HEK293T (cell line): ENCODE results near the gene SH2D3C.

ENCODE experiments used
- CTCF ChIA-PET: fragments of 350-600 bp; formaldehyde crosslinking; extraction: SDS; loops from one replicate; lab custom pipeline; 2021; ENCODE audit warnings: antibody characterized with exemption, inconsistent platforms; lab: Yijun Ruan, JAX
- POLR2A ChIA-PET: fragments of 350-600 bp; formaldehyde crosslinking; extraction: SDS; loops from one replicate; lab custom pipeline; 2020; ENCODE audit warnings: antibody characterized with exemption, inconsistent platforms; lab: Yijun Ruan, JAX
- DNase-seq: peaks from one replicate; pipeline ENCODE4 v3.0.0; 2012; ENCODE audit warnings: mixed read lengths; ENCODE audit errors: extremely low spot score
- ARNT ChIP-seq: fragments of 450-650 bp; IDR thresholded peaks from 2 replicates; pipeline ENCODE4 v1.6.1; 2017; ENCODE audit warnings: mild to moderate bottlenecking
- BHLHE40 ChIP-seq: fragments of 450-650 bp; IDR thresholded peaks from 2 replicates; pipeline ENCODE4 v1.6.1; 2016; ENCODE audit warnings: mild to moderate bottlenecking, moderate library complexity, borderline replicate concordance
- CTBP1 ChIP-seq: fragments of 450-650 bp; IDR thresholded peaks from 2 replicates; pipeline ENCODE4 v1.6.1; 2016; ENCODE audit warnings: borderline replicate concordance
- ELF4 ChIP-seq: fragments of 450-650 bp; IDR thresholded peaks from 2 replicates; pipeline ENCODE4 v1.6.1; 2017; ENCODE audit warnings: antibody characterized with exemption
- FOXA1 ChIP-seq: fragments of 450-650 bp; IDR thresholded peaks from 2 replicates; pipeline ENCODE4 v1.6.1; 2016; ENCODE audit warnings: mild to moderate bottlenecking
- FOXK2 ChIP-seq: fragments of 450-650 bp; IDR thresholded peaks from 2 replicates; pipeline ENCODE4 v1.6.1; 2016; ENCODE audit warnings: mild to moderate bottlenecking
- FOXM1 ChIP-seq: fragments of 450-650 bp; IDR thresholded peaks from 2 replicates; pipeline ENCODE4 v1.6.1; 2017; ENCODE audit warnings: mild to moderate bottlenecking, borderline replicate concordance
- HDGF ChIP-seq: fragments of 450-650 bp; IDR thresholded peaks from 2 replicates; pipeline ENCODE4 v1.6.1; 2017; ENCODE audit warnings: antibody characterized with exemption, borderline replicate concordance
- L3MBTL2 ChIP-seq: fragments of 450-650 bp; conservative IDR thresholded peaks from 2 replicates; pipeline ENCODE4 v1.6.1; 2016; ENCODE audit warnings: mild to moderate bottlenecking
- LEF1 ChIP-seq: fragments of 450-650 bp; IDR thresholded peaks from 2 replicates; pipeline ENCODE4 v1.6.1; 2017; ENCODE audit warnings: mild to moderate bottlenecking, borderline replicate concordance
- NFRKB ChIP-seq: fragments of 450-650 bp; IDR thresholded peaks from 2 replicates; pipeline ENCODE4 v1.6.1; 2016; ENCODE audit warnings: mild to moderate bottlenecking, moderate library complexity
- PKNOX1 ChIP-seq: fragments of 450-650 bp; IDR thresholded peaks from 2 replicates; pipeline ENCODE4 v1.6.1; 2016
- SP1 ChIP-seq: fragments of 450-650 bp; IDR thresholded peaks from 2 replicates; pipeline ENCODE4 v1.6.1; 2017
- SUZ12 ChIP-seq: fragments of 450-650 bp; IDR thresholded peaks from 2 replicates; pipeline ENCODE4 v1.6.1; 2016; ENCODE audit warnings: mild to moderate bottlenecking
- TARDBP ChIP-seq: fragments of 450-650 bp; IDR thresholded peaks from 2 replicates; pipeline ENCODE4 v1.6.1; 2016
- ZNF384 ChIP-seq: fragments of 450-650 bp; IDR thresholded peaks from 2 replicates; pipeline ENCODE4 v1.6.1; 2016

SH2D3C gene

GRCh38 chr9:127818574-127818973 lies 40.1 kb upstream of the SH2D3C start:
- CTCF ChIA-PET: no interaction called here

GRCh38 chr9:127817881-127818434 lies 39.5 kb upstream of the SH2D3C start:
- TF ChIP-seq FOXM1 (no peak), ARNT (no peak), FOXK2 (no peak), NFRKB (no peak), LEF1 (no peak), FOXA1 (no peak), TARDBP (no peak), CTBP1 (no peak), L3MBTL2 (no peak), SP1 (no peak), SUZ12 (no peak), BHLHE40 (no peak)
- DNase-seq: no peak
- ChIA-PET POLR2A (interaction anchor here (1.1 kb wide), 1 partner anchor 17 kb away, joined by 4 read pairs; no protein-coding TSS in a partner anchor), CTCF (interaction anchor here (0.6 kb wide), 1 partner anchor 51 kb away, joined by 3 read pairs; no protein-coding TSS in a partner anchor)

More at GRCh38 chr9:127818574-127818973, 40.1 kb upstream of the SH2D3C start:
- TF ChIP-seq FOXK2 (no peak), HDGF (no peak), L3MBTL2 (no peak), PKNOX1 (no peak), BHLHE40 (no peak), SUZ12 (no peak), NFRKB (no peak), FOXM1 (no peak), ARNT (no peak), ZNF384 (no peak), LEF1 (no peak), SP1 (no peak), ELF4 (no peak), CTBP1 (no peak), TARDBP (no peak), FOXA1 (no peak)
- POLR2A ChIA-PET: no interaction called here
- no peak for DNase-seq

GRCh38 chr9:127816728-127817127 lies 38.3 kb upstream of the SH2D3C start:
- DNase-seq: no peak
- ChIA-PET CTCF (no interaction called here), POLR2A (interaction anchor here (1.1 kb wide), 1 partner anchor 16 kb away, joined by 4 read pairs; no protein-coding TSS in a partner anchor)
- TF ChIP-seq L3MBTL2 (no peak), LEF1 (no peak), FOXA1 (no peak)

GRCh38 chr9:127816362-127816725 lies 37.9 kb upstream of the SH2D3C start:
- ChIA-PET POLR2A (no interaction called here), CTCF (no interaction called here)
- no peak for DNase-seq

GRCh38 chr9:127815512-127816361 lies 37.3 kb upstream of the SH2D3C start:
- DNase-seq: no peak
- ChIA-PET POLR2A (no interaction called here), CTCF (no interaction called here)
- TF ChIP-seq FOXA1 (no peak), ZNF384 (no peak), NFRKB (no peak), ARNT (no peak)

More at GRCh38 chr9:127816362-127816725, 37.9 kb upstream of the SH2D3C start:
- TF ChIP-seq L3MBTL2 (no peak), PKNOX1 (no peak), ELF4 (no peak), ZNF384 (no peak), SUZ12 (no peak)

- ChIA-PET POLR2A (no interaction called here), CTCF (no interaction called here)
- DNase-seq: no peak
- TF ChIP-seq PKNOX1 (no peak), ZNF384 (no peak), FOXK2 (no peak), HDGF (no peak), SUZ12 (no peak), TARDBP (no peak), LEF1 (no peak), FOXA1 (no peak), L3MBTL2 (no peak), SP1 (no peak), FOXM1 (no peak), ARNT (no peak), BHLHE40 (no peak), CTBP1 (no peak)
These were observed 36.4 kb upstream of the SH2D3C start for GRCh38 chr9:127814619-127815511.
